NCI-H1105 treated with DMSO at 0.1 percent for 48 hours (cell line): ENCODE results near the gene CAMKV.
"Not testable (repeated sequence)": the region's sequence is repeated elsewhere in the genome, so short reads cannot be mapped to it uniquely, and the experiment has no call there.

Experiments used
- DNase-seq: peaks from one replicate; lab custom pipeline; 2025; lab: John Stamatoyannopoulos, UW

CAMKV gene

DNA sequence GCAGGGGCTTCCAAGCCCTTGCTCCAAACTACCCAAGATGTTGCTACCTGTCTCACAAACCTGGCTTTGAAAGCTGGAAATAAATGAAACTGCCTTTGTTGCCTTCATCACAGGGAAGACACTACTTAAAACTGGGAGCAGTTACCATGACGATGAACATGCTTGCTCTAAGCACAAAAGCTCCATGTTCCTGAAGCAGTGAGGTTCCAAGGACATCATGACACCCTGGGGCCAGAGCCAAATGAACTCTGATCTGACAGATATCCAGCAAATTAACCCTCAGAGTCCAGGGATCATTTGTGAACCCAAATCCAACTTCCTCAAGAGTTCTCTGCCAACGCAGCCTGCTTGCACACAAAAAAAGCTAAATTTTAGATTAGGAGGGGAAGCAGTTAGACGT lies 24.0 kb downstream of the CAMKV start:
- DNase-seq = no peak

DNA sequence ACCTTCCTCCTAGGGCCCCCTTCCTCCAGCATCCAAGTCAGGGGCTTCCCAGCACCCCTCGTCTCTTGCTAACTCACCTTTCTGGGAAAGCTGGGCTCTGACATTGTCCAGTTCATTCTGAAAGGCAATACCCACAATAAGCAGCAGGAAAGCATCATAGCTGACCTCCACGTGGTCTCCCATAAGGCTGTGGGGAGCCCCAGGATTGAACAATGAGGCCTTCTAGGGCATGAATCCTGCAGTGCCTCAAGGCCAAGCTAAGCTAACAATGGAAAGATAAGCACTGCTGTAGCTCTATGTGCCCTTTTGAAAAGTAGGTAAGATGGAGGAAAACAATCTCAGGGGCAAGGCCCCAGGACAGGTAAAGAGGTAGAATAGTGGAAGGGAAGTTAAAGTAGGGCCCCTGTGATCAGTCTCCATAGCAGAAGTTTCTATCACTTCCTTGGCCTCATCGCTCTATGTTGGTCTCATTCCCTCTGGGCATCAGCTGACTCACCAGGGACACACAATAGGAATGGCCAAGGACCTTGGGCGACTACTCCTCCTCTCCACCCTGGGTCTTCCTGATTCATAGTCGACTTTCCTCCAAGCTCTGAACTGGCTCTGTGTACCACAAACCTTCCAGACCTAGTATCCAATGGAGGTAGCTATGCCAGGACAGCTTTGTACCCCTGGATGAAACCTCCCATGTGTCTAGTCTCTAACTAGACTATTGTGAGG lies 25.1 kb downstream of the CAMKV start:
- DNase-seq = no peak

DNA sequence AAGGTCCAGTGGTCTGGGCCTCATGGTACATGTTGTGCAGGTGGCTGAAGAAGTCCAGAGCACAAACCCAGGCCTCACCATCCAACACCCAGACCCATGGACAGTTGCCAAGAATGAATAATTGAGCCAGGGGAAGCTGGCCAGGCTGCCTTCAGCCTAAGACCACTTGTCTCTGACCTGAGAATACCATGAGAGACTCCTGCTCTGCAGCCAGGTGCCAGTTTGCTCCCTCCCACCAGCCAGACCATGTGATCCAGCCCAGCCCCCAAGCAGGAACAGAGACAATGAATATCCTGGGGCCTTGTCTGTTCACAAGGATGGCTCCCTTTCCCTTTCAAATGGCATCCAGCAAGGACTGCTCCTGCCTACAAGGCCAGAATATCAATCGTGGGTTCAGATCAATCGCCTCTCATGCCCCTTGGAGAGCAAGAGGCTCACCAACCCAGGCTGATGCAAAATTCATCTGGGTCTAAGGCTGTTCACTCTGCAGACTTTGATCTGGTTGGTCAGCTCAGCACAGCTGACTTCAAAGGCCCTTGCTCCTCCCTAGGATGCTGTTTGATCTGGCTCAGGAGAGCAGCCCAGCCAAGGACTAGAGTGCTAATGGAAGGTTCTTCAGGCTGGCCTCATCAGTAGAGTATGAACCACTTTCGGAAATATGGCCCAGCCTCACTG lies 26.7 kb downstream of the CAMKV start:
- no peak for DNase-seq

DNA sequence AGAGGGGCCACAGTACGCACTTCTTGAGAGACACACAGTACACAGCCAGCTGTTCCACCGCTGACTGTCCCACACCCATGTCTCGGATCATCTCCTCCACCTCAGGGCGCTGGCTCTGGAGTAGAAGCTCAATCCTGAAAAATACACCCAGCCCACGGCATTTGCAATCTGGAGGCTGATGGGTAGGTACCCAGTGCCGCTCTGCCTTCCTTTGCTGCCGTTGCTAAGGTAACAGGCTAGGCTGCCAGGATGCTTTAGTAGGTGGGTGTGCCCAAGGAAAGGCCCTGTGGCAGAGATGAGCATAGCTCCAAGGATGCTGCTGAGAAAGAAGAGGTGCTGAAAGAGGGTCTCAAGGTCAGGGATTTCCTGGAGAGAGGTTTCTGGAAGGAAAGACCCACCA lies 27.9 kb downstream of the CAMKV start:
- no peak for DNase-seq

DNA sequence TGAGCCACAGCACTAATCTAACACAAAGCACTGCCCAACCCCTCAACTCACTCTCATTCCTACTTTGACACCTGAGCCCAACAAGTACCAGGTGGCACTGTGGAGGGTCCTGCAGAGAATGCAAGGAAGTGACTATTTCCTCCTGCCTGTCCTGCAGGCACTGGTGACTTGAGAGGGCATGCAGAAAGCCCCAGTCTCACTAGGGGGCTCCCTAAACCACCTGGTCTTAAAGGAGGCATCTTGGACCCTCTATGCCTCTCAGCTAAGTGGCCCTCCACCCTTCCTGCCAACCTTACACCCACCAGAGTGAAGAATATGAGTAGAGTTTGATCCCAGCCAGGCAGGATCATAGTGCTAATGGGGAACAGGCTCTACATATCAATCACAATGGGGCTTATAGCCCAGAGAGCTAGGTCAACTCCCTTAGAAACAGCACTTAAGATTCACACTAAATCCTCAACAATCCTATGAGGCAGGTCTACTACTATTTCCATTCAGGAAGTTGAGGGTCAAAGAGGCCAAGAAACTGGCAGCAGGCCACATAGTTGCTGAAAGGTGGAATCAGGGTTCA lies 28.5 kb downstream of the CAMKV start:
- DNase-seq = no peak

DNA sequence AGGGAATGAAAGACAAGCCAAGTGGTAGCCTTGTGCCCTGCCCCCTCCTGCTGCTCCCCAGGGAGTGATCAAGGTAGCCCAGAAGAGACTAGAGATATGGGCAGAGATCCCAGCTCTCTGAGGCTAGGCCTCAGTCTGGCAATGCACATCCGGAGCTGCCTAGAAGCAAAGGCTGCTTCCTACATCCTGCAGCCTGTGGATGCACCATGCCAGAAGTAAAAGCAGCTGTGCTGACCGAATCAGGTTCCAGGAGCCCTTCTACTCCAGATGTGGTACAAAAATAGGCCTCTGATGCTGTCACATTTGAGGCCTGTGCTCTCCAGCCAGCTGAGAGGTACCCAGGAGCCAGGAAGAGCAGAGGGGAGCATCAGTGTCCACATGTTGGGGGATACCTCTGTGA lies 29.3 kb downstream of the CAMKV start:
- DNase-seq = no peak

DNA sequence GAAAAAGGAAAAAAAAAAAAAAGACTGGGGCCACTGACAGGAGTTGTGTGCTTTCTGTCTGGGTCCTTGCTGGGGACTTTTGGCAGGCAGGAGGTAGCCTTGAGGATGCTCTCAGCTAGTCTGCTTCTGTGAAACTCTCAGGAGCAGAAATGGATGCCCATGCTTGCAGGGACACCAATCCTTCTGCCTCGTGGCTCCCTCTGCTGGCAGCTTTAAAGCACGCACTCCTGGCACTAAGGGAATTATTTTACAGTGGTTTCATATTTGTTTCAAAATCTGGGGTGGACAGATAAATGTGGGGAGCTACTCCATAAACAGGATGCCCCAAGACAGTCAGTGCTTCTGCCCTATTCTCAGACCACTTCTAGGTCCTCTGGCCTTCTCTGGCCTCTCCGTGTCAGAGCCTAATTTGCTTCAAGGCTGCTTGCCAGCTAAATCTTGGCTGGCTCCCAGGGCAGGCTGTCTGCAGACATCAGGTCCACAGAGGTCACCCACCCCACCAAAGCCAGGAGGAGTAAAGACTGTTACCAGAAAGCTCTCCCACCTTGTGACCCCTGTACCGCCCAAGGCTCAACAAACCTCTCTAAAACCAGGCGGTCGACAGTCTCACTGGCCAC lies 30.4 kb downstream of the CAMKV start:
- DNase-seq = peak; percentile 16

DNA sequence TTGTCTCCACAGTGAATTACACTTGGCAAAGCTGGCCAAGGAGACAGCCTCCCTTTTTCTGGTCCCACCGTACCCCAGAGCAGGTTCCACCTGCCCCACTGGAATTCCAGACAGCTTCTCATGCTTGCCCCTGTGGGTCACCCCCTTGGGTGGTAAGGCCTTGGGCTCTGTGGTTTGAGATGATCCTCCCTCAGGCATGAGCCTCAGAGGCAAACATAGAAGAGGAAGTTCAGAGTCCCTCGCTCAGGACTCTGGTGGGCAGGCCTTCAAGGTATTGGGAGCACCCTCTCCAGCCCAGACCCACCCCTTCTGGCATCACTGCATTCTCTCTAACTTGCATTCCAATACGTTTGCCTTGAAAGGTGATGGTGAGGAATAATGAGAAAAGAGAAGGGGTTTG lies 38.4 kb downstream of the CAMKV start:
- no peak for DNase-seq

DNA sequence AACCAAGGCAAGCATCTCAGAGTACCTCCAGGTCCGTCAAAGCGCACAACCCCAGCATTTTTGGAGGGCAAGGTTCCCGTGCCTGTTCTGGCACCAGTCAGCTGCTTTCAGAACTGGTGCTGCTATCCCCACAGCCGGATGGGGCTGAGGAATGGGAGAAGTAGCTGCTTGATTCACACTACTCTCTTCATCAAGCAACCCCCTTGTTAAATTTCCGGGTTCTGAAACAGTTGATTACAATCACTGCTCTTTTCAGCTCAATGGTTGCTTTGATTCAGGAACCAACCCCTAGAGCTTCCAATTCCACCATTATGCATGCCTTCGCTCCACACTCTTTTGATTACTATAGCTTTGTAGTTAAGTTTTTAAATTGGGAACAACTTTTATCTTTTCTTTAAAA lies 43.7 kb downstream of the CAMKV start:
- DNase-seq = no peak

DNA sequence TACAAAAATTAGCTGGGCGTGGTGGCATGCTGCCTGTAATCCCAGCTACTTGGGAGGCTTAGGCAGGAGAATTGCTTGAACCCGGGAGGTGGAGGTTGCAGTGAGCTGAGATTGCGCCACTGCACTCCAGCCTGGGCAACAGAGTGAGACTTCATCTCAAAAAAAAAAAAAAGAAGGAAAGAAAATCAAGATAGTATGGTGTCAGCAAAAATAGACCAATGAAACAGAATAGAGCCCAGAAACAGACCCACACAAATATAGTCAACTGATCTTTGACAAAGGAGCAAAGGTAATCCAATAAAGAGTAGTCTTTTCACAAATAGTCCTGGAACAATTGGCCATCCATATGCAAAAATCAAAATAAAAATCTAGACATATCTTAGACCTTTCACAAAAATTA lies 46.6 kb downstream of the CAMKV start:
- not testable (repeated sequence) for DNase-seq

DNA sequence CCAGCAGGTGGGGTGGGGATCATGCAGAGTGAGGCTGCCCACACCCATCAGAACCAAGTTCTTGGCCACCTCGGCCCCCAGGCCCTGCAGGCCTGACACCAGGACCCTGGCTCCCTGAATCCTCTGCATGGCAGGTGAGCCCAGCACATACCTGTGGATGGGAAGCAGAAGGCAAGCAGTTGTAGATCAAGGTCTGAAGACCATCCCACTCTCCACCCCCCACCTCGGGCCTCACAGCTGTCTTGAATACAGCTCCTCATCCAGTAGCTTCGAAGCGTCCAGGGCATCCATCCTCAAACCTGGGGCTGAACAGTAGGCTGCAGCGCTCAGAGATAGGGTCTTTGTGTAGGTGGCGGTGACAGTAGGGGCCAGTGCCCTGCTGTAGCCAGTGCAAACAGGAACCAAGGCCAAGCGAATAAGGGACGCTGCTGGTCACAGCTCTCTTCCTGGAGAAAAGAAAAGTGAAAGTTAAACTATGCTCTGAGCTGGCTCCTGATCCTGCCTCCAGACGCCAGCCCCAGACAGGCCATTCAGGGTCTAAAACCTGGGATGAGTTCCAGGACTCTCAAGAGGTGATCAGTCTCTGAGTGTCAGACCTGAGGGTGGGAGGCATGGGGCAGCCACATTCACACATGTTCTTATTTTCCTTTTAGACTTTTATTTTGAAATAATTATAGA lies 56.1 kb downstream of the CAMKV start, which contains the start of gene UBA7:
TSS of gene UBA7 (minus strand) at position 457 of the 678 bp plus-strand sequence. CDS start at position 291, 166 bp downstream.
- peak; percentile 1 for DNase-seq

DNA sequence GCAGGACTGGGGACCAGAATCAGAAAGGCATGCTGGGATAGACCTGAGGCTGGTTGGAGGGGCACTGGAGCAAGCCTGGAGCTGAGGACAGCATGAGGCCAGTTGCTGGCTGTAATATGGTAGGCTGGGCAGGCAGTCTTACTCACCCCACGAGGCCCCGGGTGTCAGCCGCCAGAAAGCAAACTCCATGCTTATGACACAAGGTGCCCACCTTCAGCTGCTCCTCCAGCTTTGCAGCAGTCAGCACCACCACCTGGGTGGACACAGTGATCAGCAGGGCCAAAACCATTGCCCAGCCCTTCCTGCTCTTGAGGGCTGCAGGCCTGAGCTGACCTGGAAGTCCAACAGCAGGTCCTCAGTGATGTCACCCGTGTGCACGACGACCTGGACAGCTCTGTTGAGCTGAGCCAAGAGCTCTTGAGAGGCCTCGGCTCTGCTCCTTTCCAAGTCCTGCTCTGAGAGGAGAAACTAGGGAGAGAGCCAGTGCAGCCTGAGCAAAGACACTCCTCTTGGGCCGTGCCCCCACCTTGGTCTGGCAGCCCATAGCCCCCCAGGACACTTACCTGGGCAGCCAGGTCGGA lies 56.7 kb downstream of the CAMKV start:
- DNase-seq = no peak
